ENCODE data around the gene CD3G. TPM values are rescaled to one million over a fixed set of nuclear protein-coding genes. Genes with fewer than 3 reads are reported as not detected.

The CD3G gene
- total and polyA plus RNA-seq, 9 of the 15 experiments (the other 6 are each of a cell fraction or from before 2014, with no cell fraction given) = 0.30 to 1.7 (median 0.47) TPM

DNA sequence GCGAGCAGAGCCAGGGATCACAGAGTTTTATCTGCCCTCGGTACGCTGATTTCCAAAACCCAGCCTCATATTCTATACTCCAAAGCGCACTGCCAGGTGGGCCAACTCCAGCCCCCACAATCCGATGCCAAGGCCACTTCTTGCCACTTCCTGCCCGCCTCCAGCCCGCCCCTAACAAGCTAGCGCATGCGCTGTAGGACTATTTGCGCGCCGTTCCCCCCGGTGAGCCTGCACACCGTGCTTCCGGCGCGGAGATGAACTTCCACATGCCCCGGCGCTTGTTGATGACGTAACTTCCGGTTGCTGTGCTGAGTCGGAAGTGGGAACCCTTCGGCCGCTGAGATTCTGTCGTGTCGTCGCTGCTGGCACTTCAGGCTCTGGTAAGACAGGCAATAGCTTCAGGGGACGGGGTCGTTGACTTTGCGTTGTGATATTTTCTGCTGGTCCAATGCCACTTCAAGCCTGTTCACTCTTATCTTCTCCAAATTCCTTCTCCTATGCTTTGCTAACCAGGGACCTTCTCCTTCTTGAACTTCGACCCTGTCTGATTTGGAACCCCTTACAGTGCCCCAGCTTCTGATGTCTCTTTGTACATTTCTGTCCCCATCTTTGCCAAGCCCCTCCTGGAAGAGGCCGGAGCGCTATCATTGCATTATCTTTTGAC lies 15.3 kb downstream of the CD3G start, which contains the start of gene UBE4A (continued):
- TF ChIP-seq, protein P1, sequence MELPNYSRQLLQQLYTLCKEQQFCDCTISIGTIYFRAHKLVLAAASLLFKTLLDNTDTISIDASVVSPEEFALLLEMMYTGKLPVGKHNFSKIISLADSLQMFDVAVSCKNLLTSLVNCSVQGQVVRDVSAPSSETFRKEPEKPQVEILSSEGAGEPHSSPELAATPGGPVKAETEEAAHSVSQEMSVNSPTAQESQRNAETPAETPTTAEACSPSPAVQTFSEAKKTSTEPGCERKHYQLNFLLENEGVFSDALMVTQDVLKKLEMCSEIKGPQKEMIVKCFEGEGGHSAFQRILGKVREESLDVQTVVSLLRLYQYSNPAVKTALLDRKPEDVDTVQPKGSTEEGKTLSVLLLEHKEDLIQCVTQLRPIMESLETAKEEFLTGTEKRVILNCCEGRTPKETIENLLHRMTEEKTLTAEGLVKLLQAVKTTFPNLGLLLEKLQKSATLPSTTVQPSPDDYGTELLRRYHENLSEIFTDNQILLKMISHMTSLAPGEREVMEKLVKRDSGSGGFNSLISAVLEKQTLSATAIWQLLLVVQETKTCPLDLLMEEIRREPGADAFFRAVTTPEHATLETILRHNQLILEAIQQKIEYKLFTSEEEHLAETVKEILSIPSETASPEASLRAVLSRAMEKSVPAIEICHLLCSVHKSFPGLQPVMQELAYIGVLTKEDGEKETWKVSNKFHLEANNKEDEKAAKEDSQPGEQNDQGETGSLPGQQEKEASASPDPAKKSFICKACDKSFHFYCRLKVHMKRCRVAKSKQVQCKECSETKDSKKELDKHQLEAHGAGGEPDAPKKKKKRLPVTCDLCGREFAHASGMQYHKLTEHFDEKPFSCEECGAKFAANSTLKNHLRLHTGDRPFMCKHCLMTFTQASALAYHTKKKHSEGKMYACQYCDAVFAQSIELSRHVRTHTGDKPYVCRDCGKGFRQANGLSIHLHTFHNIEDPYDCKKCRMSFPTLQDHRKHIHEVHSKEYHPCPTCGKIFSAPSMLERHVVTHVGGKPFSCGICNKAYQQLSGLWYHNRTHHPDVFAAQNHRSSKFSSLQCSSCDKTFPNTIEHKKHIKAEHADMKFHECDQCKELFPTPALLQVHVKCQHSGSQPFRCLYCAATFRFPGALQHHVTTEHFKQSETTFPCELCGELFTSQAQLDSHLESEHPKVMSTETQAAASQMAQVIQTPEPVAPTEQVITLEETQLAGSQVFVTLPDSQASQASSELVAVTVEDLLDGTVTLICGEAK (IDR thresholded peaks at IDR 0.05) = peak; percentile 99
- TF ChIP-seq, protein P1 (CRISPR knock-in tag; IDR thresholded peaks at IDR 0.05) = no peak
- TF ChIP-seq, protein P2, sequence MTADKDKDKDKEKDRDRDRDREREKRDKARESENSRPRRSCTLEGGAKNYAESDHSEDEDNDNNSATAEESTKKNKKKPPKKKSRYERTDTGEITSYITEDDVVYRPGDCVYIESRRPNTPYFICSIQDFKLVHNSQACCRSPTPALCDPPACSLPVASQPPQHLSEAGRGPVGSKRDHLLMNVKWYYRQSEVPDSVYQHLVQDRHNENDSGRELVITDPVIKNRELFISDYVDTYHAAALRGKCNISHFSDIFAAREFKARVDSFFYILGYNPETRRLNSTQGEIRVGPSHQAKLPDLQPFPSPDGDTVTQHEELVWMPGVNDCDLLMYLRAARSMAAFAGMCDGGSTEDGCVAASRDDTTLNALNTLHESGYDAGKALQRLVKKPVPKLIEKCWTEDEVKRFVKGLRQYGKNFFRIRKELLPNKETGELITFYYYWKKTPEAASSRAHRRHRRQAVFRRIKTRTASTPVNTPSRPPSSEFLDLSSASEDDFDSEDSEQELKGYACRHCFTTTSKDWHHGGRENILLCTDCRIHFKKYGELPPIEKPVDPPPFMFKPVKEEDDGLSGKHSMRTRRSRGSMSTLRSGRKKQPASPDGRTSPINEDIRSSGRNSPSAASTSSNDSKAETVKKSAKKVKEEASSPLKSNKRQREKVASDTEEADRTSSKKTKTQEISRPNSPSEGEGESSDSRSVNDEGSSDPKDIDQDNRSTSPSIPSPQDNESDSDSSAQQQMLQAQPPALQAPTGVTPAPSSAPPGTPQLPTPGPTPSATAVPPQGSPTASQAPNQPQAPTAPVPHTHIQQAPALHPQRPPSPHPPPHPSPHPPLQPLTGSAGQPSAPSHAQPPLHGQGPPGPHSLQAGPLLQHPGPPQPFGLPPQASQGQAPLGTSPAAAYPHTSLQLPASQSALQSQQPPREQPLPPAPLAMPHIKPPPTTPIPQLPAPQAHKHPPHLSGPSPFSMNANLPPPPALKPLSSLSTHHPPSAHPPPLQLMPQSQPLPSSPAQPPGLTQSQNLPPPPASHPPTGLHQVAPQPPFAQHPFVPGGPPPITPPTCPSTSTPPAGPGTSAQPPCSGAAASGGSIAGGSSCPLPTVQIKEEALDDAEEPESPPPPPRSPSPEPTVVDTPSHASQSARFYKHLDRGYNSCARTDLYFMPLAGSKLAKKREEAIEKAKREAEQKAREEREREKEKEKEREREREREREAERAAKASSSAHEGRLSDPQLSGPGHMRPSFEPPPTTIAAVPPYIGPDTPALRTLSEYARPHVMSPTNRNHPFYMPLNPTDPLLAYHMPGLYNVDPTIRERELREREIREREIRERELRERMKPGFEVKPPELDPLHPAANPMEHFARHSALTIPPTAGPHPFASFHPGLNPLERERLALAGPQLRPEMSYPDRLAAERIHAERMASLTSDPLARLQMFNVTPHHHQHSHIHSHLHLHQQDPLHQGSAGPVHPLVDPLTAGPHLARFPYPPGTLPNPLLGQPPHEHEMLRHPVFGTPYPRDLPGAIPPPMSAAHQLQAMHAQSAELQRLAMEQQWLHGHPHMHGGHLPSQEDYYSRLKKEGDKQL (CRISPR knock-in tag; IDR thresholded peaks at IDR 0.05; ENCODE audit: borderline replicate concordance) = no peak
- TF ChIP-seq, protein P3, sequence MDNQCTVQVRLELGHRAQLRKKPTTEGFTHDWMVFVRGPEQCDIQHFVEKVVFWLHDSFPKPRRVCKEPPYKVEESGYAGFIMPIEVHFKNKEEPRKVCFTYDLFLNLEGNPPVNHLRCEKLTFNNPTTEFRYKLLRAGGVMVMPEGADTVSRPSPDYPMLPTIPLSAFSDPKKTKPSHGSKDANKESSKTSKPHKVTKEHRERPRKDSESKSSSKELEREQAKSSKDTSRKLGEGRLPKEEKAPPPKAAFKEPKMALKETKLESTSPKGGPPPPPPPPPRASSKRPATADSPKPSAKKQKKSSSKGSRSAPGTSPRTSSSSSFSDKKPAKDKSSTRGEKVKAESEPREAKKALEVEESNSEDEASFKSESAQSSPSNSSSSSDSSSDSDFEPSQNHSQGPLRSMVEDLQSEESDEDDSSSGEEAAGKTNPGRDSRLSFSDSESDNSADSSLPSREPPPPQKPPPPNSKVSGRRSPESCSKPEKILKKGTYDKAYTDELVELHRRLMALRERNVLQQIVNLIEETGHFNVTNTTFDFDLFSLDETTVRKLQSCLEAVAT (IDR thresholded peaks at IDR 0.05) = no peak
- peak in 1 of 2 experiments; percentile 91; a peak in 2 of 4 replicates for TF ChIP-seq TBL1XR1 (IDR thresholded peaks at IDR 0.05; ENCODE audit: low read length in 2 of 2)
- TF ChIP-seq, protein P4, sequence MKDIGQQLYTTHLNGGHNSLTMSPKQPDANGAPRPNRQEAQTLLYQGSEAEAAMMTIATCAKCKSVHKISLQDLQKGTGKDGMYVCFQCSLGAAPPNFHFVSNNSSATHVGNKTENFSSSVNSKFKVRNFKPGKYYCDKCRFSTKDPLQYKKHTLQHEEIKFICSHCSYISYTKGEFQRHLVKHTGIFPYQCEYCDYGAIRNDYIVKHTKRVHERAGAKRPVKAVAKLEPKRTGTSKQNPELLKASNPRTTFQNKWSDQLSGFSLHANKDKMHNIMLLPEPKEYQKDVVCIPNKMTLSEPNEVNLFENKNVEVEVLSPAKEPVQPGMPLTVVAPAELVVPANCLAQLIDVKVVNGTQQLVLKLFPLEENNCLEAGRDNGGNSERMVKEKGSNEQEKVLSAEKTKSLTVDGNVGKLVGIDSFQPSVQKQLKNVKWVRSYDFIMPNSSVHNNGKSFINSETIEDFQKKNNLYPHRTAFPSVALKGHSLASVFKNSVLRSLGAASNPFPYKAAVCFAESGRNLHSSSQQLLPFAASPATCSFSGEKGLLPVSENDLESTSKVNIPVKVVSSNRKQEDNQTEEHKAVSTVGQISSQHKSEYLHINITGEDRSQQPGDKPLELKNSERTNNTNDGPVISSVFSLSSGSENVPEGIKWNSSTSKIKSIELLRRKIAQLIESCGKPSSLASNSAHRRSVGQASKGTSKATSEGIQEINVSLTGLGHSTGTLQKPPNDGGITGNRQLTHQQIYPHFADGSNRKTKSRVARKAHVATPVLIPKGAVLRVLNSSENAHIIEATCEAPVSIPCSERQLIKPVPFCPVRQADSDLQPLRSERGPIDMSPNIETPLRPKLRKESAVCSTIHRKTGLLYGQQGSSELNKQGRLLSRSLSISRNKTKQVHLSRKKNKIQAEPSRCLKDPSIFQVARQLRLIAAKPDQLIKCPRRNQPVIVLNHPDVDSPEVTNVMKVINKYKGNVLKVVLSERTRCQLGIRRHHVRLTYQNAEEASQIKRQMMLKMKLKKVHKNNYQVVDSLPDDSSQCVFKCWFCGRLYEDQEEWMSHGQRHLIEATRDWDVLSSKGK (CRISPR knock-in tag; IDR thresholded peaks at IDR 0.05) = no peak
